GM12865 (cell line): ENCODE data around the gene ZNF784.

Source experiments
- DNase-seq: peaks from one replicate; pipeline ENCODE4 v3.0.0; 2010; ENCODE audit warnings: low read depth
- H3K4me3 ChIP-seq: 2 replicates; pipeline ENCODE4 v1.5.1; 2011; ENCODE audit warnings: mild to moderate bottlenecking, low read depth, low read length, control low read depth
- TF ChIP-seq, protein P1 (sequence below): IDR thresholded peaks from 2 replicates; pipeline ENCODE4 v1.5.1; 2011; ENCODE audit warnings: low read length, control low read depth, low read depth, inconsistent platforms; ENCODE audit not compliant: insufficient read depth; ENCODE audit errors: missing control alignments

ZNF784 gene

DNA sequence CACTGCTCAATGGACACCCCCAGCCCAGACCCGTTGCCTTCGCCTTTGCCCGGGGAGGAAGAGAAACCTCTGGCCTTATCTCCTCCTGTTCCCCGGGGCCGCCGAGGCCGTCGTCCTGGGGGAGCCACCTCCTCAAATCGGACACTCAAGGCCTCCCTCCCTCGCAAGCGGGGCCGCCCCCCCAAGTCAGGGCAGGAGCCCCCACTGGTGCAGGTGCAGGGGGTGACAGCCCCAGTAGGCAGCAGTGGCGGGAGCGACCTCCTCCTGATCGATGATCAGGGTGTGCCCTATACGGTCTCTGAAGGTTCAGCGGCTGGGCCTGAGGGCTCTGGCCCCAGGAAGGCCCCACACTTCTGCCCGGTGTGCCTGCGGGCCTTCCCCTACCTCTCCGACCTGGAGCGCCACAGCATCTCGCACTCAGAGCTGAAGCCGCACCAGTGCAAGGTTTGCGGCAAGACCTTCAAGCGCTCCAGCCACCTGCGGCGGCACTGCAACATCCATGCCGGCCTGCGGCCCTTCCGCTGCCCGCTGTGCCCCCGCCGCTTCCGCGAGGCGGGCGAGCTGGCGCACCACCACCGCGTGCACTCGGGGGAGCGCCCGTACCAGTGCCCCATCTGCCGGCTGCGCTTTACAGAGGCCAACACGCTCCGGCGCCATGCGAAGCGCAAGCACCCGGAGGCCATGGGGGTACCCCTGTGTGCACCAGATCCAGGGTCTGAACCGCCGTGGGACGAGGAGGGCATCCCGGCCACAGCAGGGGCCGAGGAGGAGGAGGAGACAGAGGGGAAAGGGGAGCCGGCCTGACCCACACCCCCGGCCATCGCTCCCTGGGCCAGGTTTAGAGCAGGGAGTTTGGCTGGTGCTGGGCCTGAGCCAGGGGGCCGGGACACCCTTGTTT is 22.0 kb downstream of the ZNF784 start:
- no peak for DNase-seq
- no peak overlapping the region for H3K4me3 ChIP-seq
- TF ChIP-seq, protein P1, sequence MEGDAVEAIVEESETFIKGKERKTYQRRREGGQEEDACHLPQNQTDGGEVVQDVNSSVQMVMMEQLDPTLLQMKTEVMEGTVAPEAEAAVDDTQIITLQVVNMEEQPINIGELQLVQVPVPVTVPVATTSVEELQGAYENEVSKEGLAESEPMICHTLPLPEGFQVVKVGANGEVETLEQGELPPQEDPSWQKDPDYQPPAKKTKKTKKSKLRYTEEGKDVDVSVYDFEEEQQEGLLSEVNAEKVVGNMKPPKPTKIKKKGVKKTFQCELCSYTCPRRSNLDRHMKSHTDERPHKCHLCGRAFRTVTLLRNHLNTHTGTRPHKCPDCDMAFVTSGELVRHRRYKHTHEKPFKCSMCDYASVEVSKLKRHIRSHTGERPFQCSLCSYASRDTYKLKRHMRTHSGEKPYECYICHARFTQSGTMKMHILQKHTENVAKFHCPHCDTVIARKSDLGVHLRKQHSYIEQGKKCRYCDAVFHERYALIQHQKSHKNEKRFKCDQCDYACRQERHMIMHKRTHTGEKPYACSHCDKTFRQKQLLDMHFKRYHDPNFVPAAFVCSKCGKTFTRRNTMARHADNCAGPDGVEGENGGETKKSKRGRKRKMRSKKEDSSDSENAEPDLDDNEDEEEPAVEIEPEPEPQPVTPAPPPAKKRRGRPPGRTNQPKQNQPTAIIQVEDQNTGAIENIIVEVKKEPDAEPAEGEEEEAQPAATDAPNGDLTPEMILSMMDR, result no peak

DNA sequence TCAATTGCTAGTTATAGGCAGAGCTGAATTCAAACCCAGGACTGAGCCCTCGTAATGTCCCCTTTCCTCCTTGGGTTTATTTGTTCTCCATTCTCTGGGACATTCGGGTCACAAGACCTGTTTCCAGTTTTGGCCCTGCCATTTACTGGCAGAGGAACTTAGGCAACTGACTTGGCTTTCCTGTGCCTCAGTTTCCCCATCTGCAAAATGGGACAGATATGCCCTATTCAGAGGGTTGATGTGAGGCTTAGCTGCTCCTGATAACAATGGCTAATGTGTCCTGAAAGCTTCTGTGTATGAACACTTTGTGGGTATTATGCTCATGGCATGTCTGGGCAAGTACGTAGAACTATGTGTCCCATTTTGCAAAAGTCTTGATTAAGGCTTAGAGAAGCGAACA is 23.3 kb downstream of the ZNF784 start:
- DNase-seq, result no peak
- peak overlapping the region; percentile 82 for H3K4me3 ChIP-seq
- TF ChIP-seq, protein P1, result no peak

DNA sequence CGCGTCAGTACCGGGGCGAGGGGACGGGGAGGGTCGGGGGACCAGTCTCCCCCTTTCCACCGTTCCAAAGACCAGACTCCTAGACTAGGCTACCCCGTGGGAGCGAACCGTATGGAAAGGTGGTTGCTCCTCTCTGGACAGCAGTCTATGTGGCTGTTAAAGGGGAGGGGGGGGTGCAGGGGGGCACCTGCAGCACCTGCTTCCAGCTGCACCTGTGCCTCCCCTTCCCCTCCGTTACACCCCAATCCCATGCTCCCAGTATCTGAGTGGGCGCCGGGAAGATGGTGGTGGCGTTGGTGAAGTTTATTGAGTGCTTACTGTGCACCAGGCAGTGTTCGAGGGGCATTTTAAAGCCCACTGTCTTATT is 23.7 kb downstream of the ZNF784 start:
- no peak for DNase-seq
- H3K4me3 ChIP-seq, result peak overlapping the region; percentile 82
- TF ChIP-seq, protein P1, result no peak

DNA sequence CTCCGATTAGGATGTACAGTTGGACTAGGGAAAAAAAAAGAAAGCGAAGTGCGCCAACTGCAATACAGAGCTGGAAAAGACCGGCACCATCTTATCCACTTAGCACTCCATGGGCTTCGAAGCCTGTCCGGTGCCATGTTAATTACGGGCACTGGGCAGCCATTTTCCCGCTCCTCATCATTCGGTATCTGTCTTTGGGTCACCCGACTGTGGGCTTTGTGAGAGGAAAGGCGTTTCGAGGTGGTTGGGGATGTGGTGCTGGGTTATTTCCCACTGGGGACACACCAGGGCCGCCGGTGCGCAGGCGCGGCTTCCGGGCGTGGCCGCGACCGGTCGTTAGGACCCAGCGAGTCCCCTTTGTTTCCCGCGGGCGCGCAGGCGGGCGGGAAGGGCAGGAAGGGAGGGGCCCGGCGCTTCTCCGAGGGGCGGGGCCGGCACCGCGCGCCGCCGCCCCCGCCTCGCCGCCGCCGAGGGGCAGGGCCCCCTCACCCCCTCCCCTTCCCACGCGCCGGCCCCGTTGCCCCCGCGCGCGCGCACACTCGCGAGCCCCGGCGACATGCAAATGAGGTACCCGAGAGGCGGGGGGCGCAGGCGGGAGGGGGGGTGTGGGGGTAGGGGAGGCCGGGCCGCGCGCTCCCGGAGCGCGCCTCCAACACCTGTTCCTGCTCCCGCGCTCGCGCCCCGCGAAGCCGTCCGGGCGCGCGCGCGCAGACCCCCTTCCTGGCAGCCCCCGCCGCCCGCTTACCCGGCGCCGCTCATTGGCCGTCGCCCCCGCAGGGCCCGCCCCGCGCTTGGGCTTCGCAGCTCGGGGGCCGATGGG is 24.3 kb downstream of the ZNF784 start, which contains the start of gene ZNF524:
TSS of gene ZNF524 (plus strand) at position 447 of the 820 bp plus-strand sequence. CDS start 1,825 bp downstream, outside the sequence.
- peak within 1 kb of the TSS; percentile 82 for H3K4me3 ChIP-seq
- TF ChIP-seq, protein P1, result no peak
- DNase-seq, result peak; percentile 92

DNA sequence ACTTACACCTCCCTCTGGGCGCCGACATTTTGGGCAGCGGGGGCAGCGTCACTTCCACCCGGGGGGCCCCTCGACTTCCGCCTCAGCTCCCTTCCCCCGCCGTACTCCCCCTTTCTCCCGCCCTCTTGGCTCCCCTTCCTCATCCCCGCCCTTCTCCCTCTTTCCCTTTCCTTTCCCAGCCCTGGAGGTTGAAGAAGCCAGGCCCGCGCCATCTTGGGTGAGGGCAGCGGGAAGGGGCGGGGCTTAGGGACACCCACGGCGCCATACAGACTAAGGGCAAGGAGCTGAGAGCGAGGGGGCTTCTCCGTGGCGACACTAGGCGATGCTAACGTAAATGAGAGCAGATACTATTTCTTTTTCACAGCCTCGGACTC is 24.9 kb downstream of the ZNF784 start, which contains the start of gene FIZ1:
TSS of gene FIZ1 (minus strand) at position 50 of the 374 bp plus-strand sequence. CDS start 1,652 bp downstream, outside the sequence.
- H3K4me3 ChIP-seq, result peak within 1 kb of the TSS; percentile 82
- DNase-seq, result peak; percentile 99

DNA sequence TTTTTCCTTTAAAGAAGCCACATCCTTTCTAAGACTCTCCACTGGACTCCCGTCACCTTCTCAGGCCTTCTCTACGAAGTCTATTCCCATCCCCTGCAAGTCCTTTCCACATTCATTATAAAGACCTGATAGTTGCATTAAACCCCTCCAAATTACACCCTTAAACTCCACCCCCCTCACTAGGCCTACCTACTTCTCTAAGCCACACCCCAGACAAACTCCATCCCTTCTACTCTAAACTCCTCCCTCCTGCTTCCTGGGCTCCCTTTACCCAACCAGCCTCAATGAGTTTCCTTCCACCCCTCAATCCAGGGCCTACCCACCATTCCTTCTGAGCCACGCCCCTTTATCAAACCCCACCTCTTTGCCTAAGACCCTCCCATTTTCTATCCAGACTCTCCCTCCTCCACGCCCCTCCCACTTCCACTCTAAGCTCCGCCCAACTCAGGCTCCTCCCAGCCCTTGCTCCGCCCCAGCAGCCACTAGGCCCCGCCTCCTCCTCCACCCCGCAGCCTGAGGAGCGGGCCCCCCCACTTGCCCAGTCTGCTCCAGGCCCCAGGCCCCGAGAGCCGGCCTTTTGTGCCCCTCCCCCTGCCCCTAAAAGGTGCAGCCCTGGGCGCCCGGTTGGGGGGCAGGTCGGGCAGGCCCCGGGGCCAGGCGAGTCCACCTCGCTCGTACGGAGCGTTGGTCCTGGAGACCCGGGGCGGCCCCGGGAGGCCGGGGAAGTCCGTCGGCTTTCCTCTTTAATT is 25.5 kb downstream of the ZNF784 start:
- TF ChIP-seq, protein P1, result no peak
- H3K4me3 ChIP-seq, result peak overlapping the region; percentile 67

More for the DNA sequence above, 24.9 kb downstream of the ZNF784 start, which contains the start of gene FIZ1:
- TF ChIP-seq, protein P1, result no peak

More for the DNA sequence above, 25.5 kb downstream of the ZNF784 start:
- peak; percentile 96 for DNase-seq
